Stimulated activated CD8-positive, alpha-beta memory T cell treated with anti-CD3 and anti-CD28 coated beads, Interleukin-15, amount 100 ng/mL, for 24 hours (primary cell): Measurements from ENCODE around the gene BTBD3.

ENCODE experiments used
- DNase-seq: peaks from one replicate; pipeline ENCODE4 v3.0.0-alpha.2; 2020; ENCODE audit warnings: low read depth

Gene BTBD3

DNA sequence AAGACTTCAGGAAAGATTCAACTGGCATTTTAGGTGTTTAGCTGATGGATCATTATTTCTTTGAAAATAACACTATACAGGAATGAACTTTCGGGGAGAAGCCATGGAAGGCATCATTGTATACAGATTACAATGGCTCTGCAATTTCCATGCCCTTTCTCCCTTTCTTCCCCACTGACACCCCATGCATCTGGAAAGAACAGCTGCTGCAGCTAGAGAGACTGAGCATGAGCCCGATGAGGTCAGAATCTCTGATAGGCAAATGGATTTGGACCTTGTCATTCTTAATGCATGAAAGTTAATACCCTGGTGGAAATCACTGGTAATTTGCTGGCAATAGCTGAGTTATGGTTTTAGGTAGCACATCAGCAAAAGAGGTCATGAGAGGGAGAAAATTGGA lies 54.8 kb downstream of the BTBD3 start:
- no peak for DNase-seq
